Measurements from ENCODE around the gene ASXL2.
"Not testable (repeated sequence)": the region's sequence is repeated elsewhere in the genome, so short reads cannot be mapped to it uniquely, and the experiment has no call there.

The ASXL2 gene

DNA sequence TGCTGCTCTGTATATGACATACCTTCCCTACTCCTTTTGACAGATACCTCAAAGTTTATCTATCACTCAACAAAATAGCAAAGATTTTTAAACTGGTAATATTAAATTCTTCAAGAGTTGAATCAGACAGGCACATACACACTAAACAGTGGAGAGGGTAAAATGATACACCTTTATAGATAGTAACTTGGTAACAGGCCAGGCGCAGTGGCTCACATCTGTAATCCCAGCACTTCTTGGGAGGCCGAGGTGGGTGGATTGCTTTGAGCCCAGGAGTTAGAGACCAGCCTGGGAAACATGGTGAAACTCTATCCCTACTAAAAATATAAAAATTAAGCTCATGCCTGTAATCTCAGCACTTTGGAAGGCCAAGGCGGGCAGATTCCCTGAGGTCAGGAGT, 23.2 kb downstream of the ASXL2 start:
- TF ChIP-seq, protein P1, sequence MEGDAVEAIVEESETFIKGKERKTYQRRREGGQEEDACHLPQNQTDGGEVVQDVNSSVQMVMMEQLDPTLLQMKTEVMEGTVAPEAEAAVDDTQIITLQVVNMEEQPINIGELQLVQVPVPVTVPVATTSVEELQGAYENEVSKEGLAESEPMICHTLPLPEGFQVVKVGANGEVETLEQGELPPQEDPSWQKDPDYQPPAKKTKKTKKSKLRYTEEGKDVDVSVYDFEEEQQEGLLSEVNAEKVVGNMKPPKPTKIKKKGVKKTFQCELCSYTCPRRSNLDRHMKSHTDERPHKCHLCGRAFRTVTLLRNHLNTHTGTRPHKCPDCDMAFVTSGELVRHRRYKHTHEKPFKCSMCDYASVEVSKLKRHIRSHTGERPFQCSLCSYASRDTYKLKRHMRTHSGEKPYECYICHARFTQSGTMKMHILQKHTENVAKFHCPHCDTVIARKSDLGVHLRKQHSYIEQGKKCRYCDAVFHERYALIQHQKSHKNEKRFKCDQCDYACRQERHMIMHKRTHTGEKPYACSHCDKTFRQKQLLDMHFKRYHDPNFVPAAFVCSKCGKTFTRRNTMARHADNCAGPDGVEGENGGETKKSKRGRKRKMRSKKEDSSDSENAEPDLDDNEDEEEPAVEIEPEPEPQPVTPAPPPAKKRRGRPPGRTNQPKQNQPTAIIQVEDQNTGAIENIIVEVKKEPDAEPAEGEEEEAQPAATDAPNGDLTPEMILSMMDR (IDR thresholded peaks at IDR 0.05; ENCODE audit: extremely low read depth, insufficient read depth, missing control alignments), result no peak
- in situ Hi-C loops (cut with MboI; ENCODE audit: low pct_unique_long_range_greater_than_20kb, low sequenced_read_pairs, unreplicated experiment), result no loop called here
- no peak for DNase-seq (ENCODE audit: low spot score)

GRCh38 chr2:25854613-25855012, 23.7 kb downstream of the ASXL2 start:
- in situ Hi-C loops (cut with MboI; ENCODE audit: low pct_unique_long_range_greater_than_20kb, low sequenced_read_pairs, unreplicated experiment), result no loop called here
- no peak for DNase-seq (ENCODE audit: low spot score)
- TF ChIP-seq, protein P1 (IDR thresholded peaks at IDR 0.05; ENCODE audit: extremely low read depth, insufficient read depth, missing control alignments), result no peak

GRCh38 chr2:25853038-25853638, 25.1 kb downstream of the ASXL2 start:
- in situ Hi-C loops (cut with MboI; ENCODE audit: low pct_unique_long_range_greater_than_20kb, low sequenced_read_pairs, unreplicated experiment), result no loop called here
- no peak for DNase-seq (ENCODE audit: low spot score)
- TF ChIP-seq, protein P1 (IDR thresholded peaks at IDR 0.05; ENCODE audit: extremely low read depth, insufficient read depth, missing control alignments), result no peak

- in situ Hi-C loops (cut with MboI; ENCODE audit: low pct_unique_long_range_greater_than_20kb, low sequenced_read_pairs, unreplicated experiment), result no loop called here
- DNase-seq (ENCODE audit: low spot score), result peak; percentile 73
- TF ChIP-seq, protein P1 (IDR thresholded peaks at IDR 0.05; ENCODE audit: extremely low read depth, insufficient read depth, missing control alignments), result peak; percentile 57
Observed at GRCh38 chr2:25851740-25852503, 26.4 kb downstream of the ASXL2 start.

DNA sequence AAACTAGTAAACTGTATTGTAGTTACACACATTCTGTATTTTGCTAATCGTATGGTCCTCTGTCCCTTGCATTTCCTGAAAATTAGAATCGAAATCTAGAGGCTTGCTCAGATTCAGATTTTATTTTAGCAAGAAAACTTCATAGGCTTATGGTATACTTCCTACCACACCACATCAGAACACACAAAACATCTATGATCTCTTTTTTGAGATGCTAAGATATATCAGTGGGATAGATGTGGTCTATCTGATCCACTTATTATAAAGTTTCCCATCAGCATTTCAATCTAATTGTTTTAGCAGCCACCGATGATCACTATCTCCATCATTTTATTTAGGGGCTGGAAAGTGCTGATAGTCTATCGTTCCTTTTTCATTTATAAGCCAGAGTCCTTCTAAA, 27.9 kb downstream of the ASXL2 start:
- in situ Hi-C loops (cut with MboI; ENCODE audit: low pct_unique_long_range_greater_than_20kb, low sequenced_read_pairs, unreplicated experiment), result not testable (repeated sequence)

DNA sequence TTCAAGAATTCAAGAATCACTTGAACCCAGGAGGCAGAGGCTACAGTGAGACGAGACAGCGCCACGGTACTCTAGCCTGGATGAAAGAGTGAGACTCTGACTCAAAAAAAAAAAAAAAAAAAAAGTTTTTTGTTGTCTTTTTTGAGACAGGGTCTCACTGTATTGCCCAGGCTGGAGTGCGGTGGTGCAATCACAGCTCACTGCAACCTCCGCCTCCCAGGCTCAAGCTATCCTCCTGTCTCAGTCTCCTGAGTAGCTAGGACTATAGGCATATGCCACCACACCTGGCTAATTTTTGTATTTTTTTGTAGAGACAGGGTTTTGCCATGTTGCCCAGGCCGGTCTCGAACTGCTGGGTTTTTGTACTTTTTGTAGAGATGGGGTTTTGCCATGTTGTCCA, 28.9 kb downstream of the ASXL2 start:
- in situ Hi-C loops (cut with MboI; ENCODE audit: low pct_unique_long_range_greater_than_20kb, low sequenced_read_pairs, unreplicated experiment); DNase-seq (ENCODE audit: low spot score): not testable (repeated sequence)

More for the DNA sequence above, 27.9 kb downstream of the ASXL2 start:
- DNase-seq (ENCODE audit: low spot score), result not testable (repeated sequence)

GRCh38 chr2:25845843-25846505, 32.3 kb downstream of the ASXL2 start:
- TF ChIP-seq, protein P1 (IDR thresholded peaks at IDR 0.05; ENCODE audit: extremely low read depth, insufficient read depth, missing control alignments), result no peak
- DNase-seq (ENCODE audit: low spot score), result no peak
- in situ Hi-C loops (cut with MboI; ENCODE audit: low pct_unique_long_range_greater_than_20kb, low sequenced_read_pairs, unreplicated experiment), result no loop called here
